GM19395 (cell line): ENCODE data around the gene MFSD11.
"Not testable (repeated sequence)": the region's sequence is repeated elsewhere in the genome, so short reads cannot be mapped to it uniquely, and the experiment has no call there.

Experiments used
- ATAC-seq: cut with Tn5 transposase; IDR thresholded peaks from one replicate; pipeline ENCODE4 v1.9.1; 2021; ENCODE audit warnings: mild to moderate bottlenecking, moderate library complexity; ENCODE audit not compliant: unreplicated experiment

MFSD11 gene

DNA sequence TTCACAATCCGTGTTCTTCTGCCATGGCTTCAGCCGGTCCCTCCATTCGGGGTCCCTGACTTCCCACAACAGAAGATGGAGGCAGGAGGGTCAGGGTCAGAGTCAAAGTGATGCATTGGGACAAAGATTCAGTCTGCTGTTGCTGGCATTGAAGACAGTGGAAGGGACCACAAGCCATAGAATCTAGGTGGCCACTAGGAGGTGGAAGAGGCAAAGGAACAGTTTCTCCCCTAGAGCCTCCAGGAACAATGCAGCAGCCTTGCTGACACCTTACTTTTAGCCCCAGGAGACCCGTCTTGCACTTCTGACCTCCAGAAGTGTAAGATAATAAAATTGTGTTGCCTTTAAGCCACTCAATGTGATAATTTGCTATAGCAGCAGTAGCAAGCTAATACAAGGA lies 55.9 kb downstream of the MFSD11 start:
- no peak for ATAC-seq

DNA sequence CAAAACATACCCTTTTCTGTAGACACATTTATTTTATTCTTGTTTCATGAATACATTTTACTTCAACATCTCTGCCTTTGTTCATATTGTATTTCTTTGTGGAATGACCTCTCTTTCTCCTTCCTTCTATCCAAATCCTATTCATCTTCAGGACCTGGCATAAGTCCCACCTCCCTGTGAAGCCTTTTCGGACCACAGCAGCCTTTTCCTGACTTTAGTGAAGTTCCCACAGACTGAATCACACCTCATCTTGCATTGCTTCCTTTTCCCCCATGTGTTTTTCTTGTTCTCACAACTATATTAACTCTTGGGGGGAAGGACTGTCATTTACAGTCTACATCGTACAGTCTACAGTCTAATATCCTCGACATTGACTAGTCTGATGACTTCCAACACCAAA lies 58.2 kb downstream of the MFSD11 start:
- no peak for ATAC-seq

DNA sequence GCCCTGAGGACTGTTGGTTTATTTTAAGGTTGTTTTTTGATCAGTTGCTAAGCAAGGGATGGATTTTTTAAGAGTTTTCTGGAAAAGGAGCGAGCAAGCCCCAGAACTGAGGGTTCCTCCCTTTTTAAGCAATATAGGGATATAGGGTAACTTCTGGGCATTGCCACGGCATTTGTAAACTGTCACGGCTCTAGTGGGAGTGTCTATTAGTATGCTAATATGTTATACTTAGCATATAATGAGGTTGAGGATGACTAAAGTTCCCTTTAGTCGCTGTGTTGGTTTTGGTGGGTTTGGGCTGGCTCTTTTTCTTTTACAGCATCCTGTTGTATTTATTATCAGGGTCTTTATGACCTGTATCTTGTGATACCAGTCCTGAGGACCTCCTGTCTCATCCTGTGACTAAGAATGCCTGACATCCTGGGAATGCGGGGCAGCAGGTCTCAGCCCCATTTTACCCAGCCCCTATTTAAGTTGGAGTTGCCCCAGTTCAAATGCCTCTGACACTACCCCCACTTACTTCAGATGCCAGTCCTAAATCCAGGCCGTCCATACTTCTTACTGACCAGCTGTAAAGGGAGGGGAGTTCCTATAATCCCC lies 59.4 kb downstream of the MFSD11 start:
- no peak for ATAC-seq

DNA sequence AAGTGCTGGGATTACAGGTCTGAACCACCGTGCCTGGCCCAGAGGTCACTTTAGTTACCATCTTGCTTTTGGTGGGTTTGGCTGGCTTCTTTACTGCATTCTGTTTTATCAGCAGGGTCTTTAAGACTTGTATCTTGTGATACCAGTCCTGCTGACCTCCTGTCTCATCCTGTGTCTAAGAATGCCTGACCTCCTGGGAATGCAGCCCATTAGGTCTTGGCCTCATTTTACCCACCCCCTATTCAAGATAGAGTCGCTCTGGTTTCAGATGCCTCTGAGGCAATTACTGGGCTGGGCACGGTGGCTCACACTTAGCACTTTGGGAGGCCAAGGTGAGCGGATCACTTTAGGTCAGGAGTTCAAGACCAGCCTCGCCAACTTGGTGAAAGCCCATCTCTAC lies 63.8 kb downstream of the MFSD11 start:
- no peak for ATAC-seq

DNA sequence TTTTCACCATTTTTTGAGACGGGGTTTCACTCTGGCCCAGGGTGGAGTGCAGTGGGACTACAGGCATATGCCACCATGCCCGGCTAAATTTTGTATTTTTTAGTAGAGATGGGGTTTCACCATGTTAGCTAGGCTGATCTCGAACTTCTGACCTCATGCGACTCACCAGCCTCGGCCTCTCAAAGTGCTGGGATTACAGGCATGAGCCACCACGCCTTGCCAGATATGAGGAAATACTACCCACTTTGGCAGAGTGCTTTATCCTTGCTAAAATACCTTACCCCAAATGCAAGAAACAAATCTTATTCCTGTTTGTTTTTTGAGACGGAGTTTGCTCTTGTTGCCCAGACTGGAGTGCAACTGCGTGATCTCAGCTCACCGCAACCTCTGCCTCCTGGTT lies 67.4 kb downstream of the MFSD11 start:
- ATAC-seq: no peak

DNA sequence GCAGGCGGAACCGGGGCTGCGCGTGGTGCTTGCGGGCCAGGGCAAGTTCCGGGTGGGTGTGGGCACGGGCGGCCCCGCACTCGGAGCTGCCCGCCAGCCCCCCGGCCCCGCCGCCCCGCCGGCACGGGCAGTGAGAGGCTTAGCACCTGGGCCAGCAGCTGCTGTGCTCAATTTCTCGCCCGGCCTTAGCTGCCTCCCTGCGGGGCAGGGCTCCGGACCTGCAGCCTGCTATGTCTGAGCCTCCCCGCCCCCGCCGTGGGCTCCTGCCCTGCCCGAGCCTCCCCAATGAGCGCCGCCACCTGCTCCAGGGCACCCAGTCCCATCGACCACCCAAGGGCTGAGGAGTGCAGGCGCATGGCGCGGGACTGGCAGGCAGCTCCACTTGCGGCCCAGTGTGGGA lies 68.2 kb downstream of the MFSD11 start:
- ATAC-seq: not testable (repeated sequence)

DNA sequence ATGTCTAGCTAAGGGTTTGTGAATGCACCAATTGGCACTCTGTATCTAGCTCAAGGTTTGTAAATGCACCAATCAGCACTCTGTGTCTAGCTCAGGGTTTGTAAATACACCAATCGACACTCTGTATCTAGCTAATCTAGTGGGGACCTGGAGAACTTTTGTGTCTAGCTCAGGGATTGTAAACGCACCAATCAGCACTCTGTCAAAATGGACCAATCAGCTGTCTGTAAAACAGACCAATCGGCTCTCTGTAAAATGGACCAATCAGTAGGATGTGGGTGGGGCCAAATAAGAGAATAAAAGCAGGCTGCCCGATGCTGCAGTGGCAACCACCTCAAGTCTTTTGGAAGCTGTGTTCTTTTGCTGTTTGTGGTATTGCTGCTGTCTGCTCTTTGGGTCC lies 68.8 kb downstream of the MFSD11 start:
- not testable (repeated sequence) for ATAC-seq

DNA sequence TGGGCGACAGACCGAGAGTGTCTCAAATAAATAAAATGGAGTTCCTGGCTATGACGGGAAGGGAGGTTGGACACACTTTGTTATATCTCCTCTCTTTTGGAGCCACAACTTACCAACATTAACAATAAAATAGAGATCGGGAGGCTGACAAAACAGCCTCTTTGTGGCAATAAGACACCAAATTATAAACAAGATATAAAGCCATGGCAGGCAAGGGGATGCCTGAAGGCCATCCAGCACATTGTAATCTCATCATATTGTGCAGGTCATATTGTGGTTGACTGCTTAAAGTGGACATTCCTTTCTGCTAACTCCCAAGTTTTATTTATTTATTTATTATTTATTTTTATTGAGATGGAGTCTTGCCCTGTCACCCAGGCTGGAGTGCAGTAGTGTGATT lies 70.4 kb downstream of the MFSD11 start:
- no peak for ATAC-seq

DNA sequence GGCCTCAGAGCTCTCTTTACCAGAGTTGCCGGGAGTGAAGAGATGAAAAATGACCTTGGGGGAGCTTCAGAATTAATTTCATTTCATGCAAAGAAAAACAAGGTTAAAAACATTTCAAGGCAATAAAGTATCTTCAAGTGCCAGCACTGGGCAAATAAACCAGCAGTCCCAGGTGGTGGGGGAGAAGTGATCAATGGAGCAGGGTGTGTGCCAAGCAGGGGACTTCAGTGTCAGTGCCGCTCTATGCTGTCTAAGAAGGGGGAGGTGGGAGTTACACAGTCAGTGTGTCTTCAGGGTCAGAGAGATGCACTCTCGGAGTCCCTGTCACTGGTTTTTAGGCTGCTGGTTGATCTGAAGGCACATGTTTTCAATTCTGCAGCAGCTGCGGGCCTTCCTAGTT lies 73.0 kb downstream of the MFSD11 start:
- no peak for ATAC-seq

DNA sequence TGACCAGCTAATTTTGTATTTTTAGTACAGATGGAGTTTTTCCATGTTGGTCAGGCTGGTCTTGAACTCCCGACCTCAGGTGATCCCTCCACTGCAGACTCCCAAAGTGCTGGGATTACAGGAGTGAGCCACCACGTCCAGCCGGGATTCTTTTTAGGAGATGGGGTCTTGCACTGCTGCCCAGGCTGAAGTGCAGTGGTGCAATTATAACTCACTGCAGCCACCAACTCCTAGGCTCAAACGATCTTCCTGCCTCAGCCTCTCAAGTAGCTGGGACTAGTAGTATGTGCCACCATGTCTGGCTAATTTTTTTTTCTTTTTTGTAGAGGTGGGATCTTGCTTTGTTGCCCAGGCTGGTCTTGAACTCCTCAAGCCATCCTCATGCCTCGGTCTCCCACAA lies 73.9 kb downstream of the MFSD11 start:
- ATAC-seq: no peak

DNA sequence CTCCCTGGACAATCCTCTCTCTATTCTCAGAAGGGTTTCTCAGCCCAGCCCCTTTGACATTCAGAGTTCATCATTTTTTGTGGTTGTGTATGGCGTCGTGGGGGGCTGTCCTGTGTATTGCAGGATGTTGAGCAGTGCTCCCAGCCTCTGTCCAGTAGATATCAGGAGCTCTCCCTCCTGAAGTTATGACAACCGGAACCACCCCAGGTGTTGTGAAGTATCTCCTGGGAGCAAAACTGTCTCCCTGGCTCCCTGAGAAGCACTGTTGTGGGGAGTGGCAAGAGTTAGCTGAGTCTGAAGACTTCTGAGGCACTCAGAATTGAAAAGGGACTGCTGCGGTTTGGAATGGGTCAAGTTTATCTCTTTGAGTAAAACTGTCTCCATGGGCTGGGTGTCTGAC lies 74.3 kb downstream of the MFSD11 start:
- no peak for ATAC-seq

DNA sequence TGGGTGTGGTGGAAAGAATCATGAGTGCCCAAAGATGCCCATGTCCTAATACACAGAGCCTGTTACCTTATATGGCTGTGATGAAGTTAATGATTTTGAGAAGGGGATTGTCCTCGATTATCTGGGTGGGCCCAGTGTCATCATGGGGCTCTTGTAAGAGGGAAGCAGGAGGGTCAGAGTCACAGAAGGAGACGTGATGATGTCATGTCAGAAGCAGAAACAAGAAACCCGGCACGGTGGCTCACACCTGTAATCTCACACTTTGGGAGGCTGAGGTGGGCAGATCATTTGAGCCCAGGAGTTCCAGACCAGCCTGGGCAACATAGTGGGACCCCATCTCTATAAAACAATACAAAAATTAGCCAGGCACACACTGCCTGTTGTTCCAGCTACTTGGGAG lies 75.0 kb downstream of the MFSD11 start:
- no peak for ATAC-seq

DNA sequence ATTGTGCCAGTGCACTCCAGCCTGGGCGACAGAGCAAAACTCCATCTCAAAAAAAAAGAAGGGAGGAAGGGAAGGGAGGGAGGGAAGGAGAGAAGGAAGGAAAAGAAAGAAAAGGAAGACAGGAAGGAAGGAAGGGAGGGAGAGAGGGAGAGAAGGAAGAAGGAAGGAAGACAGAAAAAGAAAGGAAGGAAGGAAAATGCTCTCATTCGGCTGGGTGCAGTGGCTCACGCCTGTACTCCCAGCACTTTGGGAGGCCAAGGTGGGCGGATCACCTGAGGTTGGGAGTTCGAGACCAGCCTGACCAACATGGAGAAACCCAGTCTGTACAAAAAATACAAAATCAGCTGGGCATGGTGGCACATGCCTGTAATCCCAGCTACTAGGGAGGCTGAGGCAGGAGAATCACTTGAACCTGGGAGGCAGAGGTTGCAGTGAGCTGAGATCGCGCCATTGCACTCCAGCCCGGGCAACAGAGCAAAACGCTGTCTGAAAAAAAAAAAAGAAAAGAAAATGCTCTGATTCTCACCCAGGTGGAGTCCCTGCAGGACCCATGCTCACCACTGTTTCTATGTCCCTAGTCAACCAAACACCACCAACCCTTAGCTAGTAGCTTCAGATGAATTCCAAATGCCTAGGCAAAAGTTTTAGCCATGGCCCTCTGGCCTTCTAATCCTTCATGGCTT lies 78.1 kb downstream of the MFSD11 start:
- not testable (repeated sequence) for ATAC-seq

DNA sequence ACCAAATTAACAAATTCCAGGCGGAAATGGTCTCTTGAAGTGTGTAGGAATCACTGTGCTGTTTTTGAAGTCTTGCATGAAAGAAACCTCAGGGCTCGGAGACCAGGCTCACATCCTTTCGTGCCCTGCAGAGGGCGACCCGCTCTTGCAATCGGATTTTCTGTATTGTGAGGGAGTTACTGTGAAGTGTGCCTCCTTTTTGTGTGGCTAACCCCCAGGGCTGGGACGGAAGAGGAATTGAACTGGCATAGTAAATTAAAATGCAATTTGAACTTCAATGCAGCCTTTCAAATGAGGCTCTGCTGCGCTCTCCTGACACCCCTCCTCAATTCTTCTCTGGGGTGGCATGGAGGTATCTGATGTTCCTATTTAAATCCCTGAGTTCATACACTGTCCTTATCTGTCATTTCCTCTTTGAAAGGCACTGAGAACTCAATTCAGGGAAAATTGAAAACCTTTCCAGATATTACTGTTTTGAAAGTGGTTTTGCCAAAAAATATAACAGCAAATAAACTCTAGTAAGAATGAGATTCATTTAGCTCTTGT lies 78.7 kb downstream of the MFSD11 start:
- no peak for ATAC-seq

DNA sequence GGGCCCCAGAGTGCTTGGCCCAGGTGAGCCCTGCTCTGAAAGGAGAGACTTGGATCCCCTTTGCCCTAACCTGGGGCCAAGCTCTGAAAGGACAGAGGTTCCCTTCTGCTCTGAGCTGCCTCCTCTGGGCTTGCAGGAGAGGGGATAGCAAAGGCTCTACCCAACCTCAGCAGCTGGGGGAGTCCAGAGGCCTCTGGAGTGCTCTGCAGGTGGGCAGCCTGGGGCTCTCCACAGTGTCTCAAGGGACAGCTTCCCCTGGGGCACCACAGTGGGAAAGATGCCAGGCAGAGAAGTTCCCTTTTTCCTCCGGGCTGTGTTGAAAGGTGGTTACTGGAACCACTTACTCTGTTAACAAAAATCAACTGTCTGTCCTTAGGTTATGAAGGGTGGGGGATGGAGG lies 82.1 kb downstream of the MFSD11 start:
- ATAC-seq: no peak

DNA sequence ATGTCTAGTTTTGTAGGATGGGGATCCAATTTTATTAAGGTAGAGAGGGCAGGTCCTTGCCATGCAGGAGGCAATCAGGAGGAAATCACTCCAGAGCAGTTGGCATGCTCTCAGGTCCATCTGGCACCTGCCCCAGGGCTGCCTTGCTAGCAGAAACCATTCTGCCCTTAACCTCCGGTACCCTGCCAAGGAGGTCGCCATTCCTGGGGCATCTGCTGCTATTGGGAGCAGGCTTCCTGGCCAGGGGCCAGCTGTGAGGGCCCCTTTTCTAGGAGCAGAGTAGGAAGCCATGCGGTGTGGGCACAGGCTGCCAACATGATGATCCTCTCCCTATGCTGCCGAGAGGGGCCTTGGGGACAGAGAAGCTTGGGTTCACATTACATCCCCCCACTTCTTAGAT lies 82.6 kb downstream of the MFSD11 start:
- no peak for ATAC-seq

DNA sequence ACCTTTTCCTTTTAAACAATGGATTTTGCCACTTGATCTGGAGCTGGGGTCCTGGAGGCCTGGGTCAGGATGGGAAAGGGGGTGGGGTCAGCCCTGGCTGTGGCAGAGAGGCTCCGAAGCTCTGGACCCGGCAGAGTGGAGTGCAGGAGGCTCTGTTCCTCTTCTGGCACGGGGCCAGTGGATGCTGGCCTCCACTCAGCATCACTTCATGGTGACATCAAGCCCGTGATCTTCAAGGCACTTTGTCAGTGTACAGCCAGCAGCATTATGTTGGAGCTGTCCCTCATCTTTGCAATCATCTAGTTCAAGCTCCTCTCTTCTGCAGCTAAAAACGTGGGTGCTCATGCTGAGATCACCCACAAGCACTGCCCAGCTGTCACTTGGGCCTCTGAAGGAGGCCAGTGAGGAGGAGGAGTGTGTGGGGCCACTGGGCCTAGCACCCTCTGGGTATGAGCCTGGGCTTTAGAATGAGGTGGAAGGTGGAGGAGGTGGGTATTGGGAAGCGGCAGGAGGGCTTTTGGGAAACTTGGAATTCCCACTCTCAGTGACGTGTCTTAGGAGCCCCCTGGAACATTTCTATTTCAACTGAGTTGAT lies 84.4 kb downstream of the MFSD11 start:
- no peak for ATAC-seq

DNA sequence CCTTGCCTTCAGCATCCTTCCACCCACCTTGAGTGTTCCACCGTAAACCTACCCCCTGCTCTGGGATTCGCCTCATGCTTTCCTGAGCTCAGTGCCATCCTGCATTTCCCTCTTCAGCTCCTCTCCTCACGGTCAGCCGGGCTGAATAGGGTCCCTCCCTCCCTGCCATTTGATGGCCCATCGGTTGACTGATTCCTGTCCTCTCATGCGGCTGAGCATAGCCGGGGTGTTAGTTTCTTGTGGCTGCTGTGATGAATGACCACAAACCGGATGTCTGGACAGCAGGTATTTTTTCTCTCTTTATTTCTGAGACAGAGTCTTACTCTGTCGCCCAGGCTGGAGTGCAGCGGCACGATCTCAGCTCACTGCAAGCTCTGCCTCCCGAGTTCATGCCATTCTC lies 86.2 kb downstream of the MFSD11 start:
- ATAC-seq: no peak

DNA sequence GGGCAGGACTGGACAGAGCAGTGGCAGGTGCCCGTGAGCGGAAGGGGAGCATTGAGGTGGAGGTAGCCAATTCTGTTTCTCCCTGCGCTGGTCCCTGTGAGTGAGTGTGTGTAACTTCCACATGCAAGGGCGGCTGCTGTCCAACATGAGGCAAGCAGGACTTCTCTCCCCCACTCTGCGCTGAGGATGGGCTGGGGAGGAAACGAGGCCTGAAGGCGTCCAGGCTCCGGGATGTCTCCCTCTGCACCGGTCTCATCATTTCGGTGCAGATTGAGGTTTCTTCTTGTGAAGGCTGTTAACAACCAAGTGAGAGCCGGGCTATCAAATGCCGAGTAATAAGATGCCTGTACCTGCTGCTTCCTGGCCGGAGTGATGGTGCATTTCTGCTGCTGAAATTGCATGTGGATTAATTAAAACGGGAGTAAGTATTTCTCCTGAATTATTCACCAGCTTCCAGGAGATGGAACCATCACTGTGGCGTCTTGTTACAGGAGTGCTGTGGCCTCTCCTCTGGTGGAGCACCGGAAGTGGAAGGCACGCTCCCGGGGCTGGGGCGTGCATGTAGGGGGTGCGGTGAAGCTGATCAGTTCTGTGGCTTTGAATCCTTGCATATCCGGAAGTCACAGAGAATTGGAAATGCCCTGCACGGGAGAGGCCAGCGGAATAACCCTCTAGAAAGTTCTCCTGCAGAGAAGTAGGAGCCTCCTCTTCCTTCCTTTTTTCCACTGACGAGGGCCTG lies 88.6 kb downstream of the MFSD11 start:
- no peak for ATAC-seq

DNA sequence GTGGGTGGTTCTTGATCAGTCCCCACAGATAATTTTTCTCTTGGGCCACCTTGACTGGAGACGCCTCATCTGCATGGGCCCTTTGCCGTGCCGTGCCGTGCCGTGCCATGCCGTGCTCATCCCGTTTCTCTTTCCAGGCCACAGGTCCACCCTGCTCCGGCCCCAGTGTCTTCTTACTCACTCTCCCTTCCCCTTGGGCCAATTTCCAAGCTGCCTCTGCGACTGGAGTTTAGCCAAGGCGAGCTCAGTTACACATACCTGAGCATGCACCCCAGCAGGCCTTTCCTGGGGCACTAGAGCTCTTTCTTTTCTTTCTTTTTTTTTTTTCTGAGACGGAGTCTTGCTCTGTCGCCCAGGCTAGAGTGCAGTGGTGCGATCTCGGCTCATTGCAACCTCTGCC lies 89.8 kb downstream of the MFSD11 start:
- ATAC-seq: no peak
